SK-N-SH treated with all-trans-retinoic acid at 6 μM for 48 hours (cell line): Measurements from ENCODE around the gene EIF1B.
"Not testable (repeated sequence)": the region's sequence is repeated elsewhere in the genome, so short reads cannot be mapped to it uniquely, and the experiment has no call there.

Experiments used
- ATAC-seq: fragments of 200-7000 bp; cut with Tn5 transposase; 3 replicates; pipeline ENCODE4 v1.9.1; 2020; ENCODE audit warnings: mild to moderate bottlenecking, moderate library complexity
- ARNTL ChIP-seq: fragments of 450-650 bp; formaldehyde crosslinking; IDR thresholded peaks from 2 replicates; pipeline ENCODE4 v1.5.0; 2020; ENCODE audit warnings: low read depth, mild to moderate bottlenecking, moderate library complexity, borderline replicate concordance
- BACH2 ChIP-seq: fragments of 250-450 bp; sonication (Bioruptor Pico); IDR thresholded peaks from 2 replicates; pipeline ENCODE4 v1.9.0; 2021; ENCODE audit warnings: mild to moderate bottlenecking, borderline replicate concordance
- CSDC2 ChIP-seq: fragments of 250-450 bp; sonication (Bioruptor Pico); IDR thresholded peaks from 2 replicates; pipeline ENCODE4 v1.5.0; 2020; ENCODE audit warnings: mild to moderate bottlenecking, moderate library complexity
- ESRRG ChIP-seq: fragments of 250-450 bp; sonication (Bioruptor Pico); IDR thresholded peaks from 2 replicates; pipeline ENCODE4 v1.6.1; 2021; ENCODE audit warnings: mild to moderate bottlenecking
- GLIS3 ChIP-seq: fragments of 250-450 bp; sonication (Bioruptor Pico); IDR thresholded peaks from 2 replicates; pipeline ENCODE4 v1.5.0; 2020; ENCODE audit warnings: mild to moderate bottlenecking, moderate library complexity
- ISL1 ChIP-seq: fragments of 250-450 bp; sonication (Bioruptor Pico); IDR thresholded peaks from 2 replicates; pipeline ENCODE4 v2.1.2; 2022; ENCODE audit warnings: mild to moderate bottlenecking, moderate library complexity
- OSR1 ChIP-seq: fragments of 250-450 bp; sonication (Bioruptor Pico); IDR thresholded peaks from 2 replicates; pipeline ENCODE4 v1.8.0; 2022; ENCODE audit warnings: moderate library complexity, mild to moderate bottlenecking, inconsistent platforms
- PPARA ChIP-seq: fragments of 250-450 bp; sonication (Bioruptor Pico); IDR thresholded peaks from 2 replicates; pipeline ENCODE4 v1.5.0; 2020; ENCODE audit warnings: mild to moderate bottlenecking, borderline replicate concordance
- RARB ChIP-seq: fragments of 250-450 bp; sonication (Bioruptor Pico); IDR thresholded peaks from 2 replicates; pipeline ENCODE4 v1.8.0; 2021; ENCODE audit warnings: mild to moderate bottlenecking, moderate library complexity
- SNAI2 ChIP-seq: fragments of 250-450 bp; sonication (Bioruptor Pico); IDR thresholded peaks from 2 replicates; pipeline ENCODE4 v1.5.0; 2020; ENCODE audit warnings: mild to moderate bottlenecking, moderate library complexity
- TCF4 ChIP-seq: fragments of 250-450 bp; sonication (Bioruptor Pico); IDR thresholded peaks from 2 replicates; pipeline ENCODE4 v1.8.0; 2021; ENCODE audit warnings: mild to moderate bottlenecking, moderate library complexity, borderline replicate concordance
- TOX ChIP-seq: fragments of 250-450 bp; sonication (Bioruptor Pico); IDR thresholded peaks from 2 replicates; pipeline ENCODE4 v1.8.0; 2021; ENCODE audit warnings: mild to moderate bottlenecking, moderate library complexity, borderline replicate concordance
- ZFP3 ChIP-seq: fragments of 250-450 bp; sonication (Bioruptor Pico); IDR thresholded peaks from 2 replicates; pipeline ENCODE4 v1.5.0; 2020; ENCODE audit warnings: mild to moderate bottlenecking, moderate library complexity
- ZFP30 ChIP-seq: fragments of 450-650 bp; formaldehyde crosslinking; IDR thresholded peaks from 2 replicates; pipeline ENCODE4 v1.5.0; 2022; ENCODE audit warnings: mild to moderate bottlenecking, moderate library complexity
- ZNF565 ChIP-seq: fragments of 450-650 bp; formaldehyde crosslinking; conservative IDR thresholded peaks from 2 replicates; pipeline ENCODE4 v1.5.0; 2020; ENCODE audit warnings: low read depth, mild to moderate bottlenecking, moderate library complexity
- ZNF70 ChIP-seq: fragments of 450-650 bp; formaldehyde crosslinking; IDR thresholded peaks from 2 replicates; pipeline ENCODE4 v1.5.0; 2020; ENCODE audit warnings: mild to moderate bottlenecking, moderate library complexity
- TF ChIP-seq, protein P1 (sequence below): fragments of 250-450 bp; sonication (Bioruptor Pico); IDR thresholded peaks from 2 replicates; pipeline ENCODE4 v1.8.0; 2020; ENCODE audit warnings: mild to moderate bottlenecking, moderate library complexity, borderline replicate concordance
- TF ChIP-seq, protein P2 (sequence below): fragments of 250-450 bp; sonication (Bioruptor Pico); IDR thresholded peaks from 2 replicates; pipeline ENCODE4 v1.5.0; 2020; ENCODE audit warnings: mild to moderate bottlenecking, moderate library complexity
- TF ChIP-seq, protein P3 (sequence below): fragments of 250-450 bp; sonication (Bioruptor Pico); IDR thresholded peaks from 2 replicates; pipeline ENCODE4 v1.5.1; 2021; ENCODE audit warnings: mild to moderate bottlenecking, moderate library complexity

The EIF1B gene

DNA sequence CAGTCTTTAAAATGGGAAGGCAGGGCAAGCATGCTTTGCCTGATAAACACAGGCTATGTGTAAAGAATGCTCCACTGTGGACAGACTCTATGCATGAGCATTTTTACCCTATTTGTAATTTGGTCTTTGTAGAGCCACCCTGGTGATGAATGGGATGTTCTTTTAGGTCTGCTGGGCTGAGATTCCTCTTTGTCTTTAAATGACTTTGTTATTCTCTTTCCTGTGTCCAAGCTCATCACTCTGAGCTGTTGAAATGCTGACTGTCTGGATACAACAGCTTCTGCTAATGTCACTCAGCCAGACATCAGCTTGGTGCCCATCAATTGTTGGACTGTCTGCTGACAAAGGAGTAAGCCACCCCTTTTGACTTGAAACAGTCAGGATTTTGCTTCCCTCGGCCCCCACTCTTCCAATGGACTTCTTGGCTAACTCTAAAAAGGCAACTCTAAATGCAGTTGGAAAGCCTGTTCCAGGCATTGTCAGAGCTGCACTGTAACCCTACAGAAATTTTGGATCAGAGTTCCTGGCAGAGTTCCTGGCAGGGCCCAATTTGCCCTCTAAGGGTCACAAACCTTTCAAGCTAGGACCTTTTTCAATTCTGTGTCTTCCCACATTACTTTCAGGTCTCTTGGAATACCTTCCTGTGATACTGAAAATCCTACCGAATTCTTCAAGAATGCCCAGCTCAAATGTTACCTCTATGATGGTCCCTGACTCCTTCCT, 40.5 kb upstream of the EIF1B start:
- no peak for TF ChIP-seq ESRRG
- TF ChIP-seq, protein P1, sequence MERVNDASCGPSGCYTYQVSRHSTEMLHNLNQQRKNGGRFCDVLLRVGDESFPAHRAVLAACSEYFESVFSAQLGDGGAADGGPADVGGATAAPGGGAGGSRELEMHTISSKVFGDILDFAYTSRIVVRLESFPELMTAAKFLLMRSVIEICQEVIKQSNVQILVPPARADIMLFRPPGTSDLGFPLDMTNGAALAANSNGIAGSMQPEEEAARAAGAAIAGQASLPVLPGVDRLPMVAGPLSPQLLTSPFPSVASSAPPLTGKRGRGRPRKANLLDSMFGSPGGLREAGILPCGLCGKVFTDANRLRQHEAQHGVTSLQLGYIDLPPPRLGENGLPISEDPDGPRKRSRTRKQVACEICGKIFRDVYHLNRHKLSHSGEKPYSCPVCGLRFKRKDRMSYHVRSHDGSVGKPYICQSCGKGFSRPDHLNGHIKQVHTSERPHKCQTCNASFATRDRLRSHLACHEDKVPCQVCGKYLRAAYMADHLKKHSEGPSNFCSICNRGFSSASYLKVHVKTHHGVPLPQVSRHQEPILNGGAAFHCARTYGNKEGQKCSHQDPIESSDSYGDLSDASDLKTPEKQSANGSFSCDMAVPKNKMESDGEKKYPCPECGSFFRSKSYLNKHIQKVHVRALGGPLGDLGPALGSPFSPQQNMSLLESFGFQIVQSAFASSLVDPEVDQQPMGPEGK (CRISPR knock-in tag), result no peak
- TF ChIP-seq ISL1, result no peak
- no peak for TF ChIP-seq SNAI2 (CRISPR knock-in tag)
- no peak for TF ChIP-seq ZFP3 (CRISPR knock-in tag)
- TF ChIP-seq ARNTL, result no peak
- TF ChIP-seq PPARA (CRISPR knock-in tag), result no peak
- TF ChIP-seq RARB (CRISPR knock-in tag), result no peak
- no peak for TF ChIP-seq TOX (CRISPR knock-in tag)
- no peak for TF ChIP-seq ZNF70 (CRISPR knock-in tag)
- TF ChIP-seq, all 23 proteins: peak for 0
- no peak; the same call in 2 of the 3 replicates for ATAC-seq

DNA sequence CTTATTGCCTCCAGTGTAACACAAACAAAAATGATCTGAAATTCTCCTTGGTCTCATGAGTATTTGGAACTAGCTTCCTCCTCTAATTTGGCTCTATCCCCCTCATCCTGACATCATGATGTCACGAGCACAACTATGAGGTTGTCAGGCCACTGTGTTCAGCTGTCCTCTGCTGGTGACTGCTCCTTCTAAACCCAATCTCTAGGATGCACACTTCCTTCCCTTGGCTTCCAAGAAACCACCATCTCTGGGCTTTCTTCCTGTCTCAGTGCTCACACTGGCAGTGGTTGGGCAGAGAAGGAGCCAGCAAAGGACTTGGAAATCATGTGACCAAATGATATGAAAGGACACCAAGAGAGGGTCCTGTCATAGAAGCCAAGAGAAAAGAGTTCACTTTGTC, 30.7 kb upstream of the EIF1B start:
- no peak for ATAC-seq
- TF ChIP-seq ZNF70 (CRISPR knock-in tag) (no peak), ARNTL (no peak), GLIS3 (no peak), ZNF565 (CRISPR knock-in tag) (no peak), ZFP3 (CRISPR knock-in tag) (no peak), CSDC2 (CRISPR knock-in tag) (no peak), ISL1 (no peak), OSR1 (no peak), SNAI2 (CRISPR knock-in tag) (no peak), BACH2 (no peak), ZFP30 (CRISPR knock-in tag) (no peak)
- TF ChIP-seq, protein P2, sequence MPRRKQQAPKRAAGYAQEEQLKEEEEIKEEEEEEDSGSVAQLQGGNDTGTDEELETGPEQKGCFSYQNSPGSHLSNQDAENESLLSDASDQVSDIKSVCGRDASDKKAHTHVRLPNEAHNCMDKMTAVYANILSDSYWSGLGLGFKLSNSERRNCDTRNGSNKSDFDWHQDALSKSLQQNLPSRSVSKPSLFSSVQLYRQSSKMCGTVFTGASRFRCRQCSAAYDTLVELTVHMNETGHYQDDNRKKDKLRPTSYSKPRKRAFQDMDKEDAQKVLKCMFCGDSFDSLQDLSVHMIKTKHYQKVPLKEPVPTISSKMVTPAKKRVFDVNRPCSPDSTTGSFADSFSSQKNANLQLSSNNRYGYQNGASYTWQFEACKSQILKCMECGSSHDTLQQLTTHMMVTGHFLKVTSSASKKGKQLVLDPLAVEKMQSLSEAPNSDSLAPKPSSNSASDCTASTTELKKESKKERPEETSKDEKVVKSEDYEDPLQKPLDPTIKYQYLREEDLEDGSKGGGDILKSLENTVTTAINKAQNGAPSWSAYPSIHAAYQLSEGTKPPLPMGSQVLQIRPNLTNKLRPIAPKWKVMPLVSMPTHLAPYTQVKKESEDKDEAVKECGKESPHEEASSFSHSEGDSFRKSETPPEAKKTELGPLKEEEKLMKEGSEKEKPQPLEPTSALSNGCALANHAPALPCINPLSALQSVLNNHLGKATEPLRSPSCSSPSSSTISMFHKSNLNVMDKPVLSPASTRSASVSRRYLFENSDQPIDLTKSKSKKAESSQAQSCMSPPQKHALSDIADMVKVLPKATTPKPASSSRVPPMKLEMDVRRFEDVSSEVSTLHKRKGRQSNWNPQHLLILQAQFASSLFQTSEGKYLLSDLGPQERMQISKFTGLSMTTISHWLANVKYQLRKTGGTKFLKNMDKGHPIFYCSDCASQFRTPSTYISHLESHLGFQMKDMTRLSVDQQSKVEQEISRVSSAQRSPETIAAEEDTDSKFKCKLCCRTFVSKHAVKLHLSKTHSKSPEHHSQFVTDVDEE (CRISPR knock-in tag), result no peak
- TF ChIP-seq, protein P1 (CRISPR knock-in tag), result no peak
- TF ChIP-seq, protein P3, sequence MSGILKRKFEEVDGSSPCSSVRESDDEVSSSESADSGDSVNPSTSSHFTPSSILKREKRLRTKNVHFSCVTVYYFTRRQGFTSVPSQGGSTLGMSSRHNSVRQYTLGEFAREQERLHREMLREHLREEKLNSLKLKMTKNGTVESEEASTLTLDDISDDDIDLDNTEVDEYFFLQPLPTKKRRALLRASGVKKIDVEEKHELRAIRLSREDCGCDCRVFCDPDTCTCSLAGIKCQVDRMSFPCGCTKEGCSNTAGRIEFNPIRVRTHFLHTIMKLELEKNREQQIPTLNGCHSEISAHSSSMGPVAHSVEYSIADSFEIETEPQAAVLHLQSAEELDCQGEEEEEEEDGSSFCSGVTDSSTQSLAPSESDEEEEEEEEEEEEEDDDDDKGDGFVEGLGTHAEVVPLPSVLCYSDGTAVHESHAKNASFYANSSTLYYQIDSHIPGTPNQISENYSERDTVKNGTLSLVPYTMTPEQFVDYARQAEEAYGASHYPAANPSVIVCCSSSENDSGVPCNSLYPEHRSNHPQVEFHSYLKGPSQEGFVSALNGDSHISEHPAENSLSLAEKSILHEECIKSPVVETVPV (CRISPR knock-in tag), result no peak
- TF ChIP-seq, all 23 proteins: peak for 0

DNA sequence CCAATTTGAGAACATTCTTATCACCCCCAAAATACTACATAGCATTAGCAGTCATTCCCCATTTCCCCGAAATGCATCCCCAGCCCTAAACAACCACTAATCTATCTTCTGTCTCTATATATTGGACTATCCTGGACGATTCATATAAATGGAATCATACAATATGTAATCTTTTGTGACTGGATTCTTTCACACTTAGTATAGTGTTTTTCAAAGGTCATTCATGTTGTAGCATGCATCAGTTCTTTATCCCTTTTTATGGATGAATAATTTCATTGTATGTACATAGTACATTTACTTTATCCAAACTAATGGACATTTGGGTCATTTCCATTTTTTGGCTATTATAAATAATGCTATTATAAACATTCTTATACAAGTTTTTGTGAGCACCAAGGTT, 27.5 kb upstream of the EIF1B start:
- ATAC-seq, result no peak
- no peak for TF ChIP-seq TCF4 (CRISPR knock-in tag)
- no peak for TF ChIP-seq OSR1
- TF ChIP-seq PPARA (CRISPR knock-in tag), result no peak
- TF ChIP-seq, protein P3 (CRISPR knock-in tag), result no peak

DNA sequence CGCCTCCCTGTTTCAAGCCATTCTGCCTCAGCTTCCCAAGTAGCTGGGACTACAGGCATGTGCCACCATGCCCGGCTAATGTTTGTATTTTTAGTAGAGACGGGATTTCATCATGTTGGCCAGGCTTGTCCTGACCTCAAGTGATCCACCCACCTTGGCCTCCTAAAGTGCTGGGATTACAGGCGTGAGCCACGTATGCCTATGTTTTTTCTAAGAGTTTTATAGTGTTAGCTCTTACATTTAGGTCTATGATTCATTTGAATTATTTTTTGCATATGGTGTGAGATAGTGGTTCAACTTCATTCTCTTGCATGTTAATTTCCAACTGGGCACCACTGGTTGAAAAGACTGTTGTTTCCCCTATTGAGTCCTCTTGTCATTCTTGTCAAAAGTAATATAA, 26.4 kb upstream of the EIF1B start:
- not testable (repeated sequence) for ATAC-seq
